NOMO-1 treated with dmso at 0.1 percent for 144 hours (cell line): ENCODE results near the gene TICRR.

Experiments
- DNase-seq: peaks from one replicate; lab custom pipeline; 2025; ENCODE audit not compliant: unreplicated experiment; lab: John Stamatoyannopoulos, UW

TICRR gene

DNA sequence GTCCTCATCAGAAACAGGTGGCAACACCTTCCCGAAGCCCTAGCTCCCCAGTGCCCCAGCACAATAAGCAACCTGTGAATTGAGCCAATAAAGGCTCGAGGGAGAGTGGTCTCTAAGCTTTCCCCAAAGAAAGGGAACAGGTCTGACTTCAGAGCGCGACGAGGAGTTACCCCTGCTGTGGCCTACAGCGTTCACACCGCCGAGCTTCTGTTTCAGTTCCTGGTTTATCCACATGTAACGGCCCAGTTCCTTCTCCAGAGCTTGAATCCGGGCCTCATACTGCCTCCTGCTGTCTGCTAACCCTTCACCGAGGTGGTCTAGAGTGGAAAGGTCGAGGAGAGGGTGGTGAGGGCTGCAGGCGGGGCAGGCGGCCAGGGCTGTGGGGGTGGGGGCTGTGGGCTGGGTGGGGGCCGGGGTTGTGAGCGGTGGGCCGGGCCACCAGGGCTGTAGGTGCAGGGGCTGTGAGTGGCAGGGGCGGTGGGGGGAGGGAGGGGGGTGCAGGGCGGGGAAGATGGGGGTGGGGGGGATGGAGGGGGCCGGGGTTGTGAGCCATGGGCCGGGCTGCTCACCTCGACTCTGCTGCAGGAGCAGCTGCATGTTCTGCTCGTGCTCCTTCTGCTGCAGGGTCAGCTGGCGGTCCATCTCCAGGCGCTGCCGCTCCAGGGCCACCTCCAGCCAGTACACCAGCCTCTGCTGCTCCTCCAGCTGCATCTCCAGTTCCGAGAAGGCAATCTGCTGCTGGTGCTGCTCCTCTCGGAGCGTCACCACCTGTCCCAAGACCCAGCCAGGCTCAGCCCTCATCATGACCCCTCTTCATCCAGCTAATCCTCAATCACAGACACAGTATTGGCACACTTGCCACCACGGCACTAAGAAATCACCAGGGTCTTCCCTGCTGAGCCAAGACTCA lies 53.8 kb downstream of the TICRR start:
- no peak for DNase-seq

DNA sequence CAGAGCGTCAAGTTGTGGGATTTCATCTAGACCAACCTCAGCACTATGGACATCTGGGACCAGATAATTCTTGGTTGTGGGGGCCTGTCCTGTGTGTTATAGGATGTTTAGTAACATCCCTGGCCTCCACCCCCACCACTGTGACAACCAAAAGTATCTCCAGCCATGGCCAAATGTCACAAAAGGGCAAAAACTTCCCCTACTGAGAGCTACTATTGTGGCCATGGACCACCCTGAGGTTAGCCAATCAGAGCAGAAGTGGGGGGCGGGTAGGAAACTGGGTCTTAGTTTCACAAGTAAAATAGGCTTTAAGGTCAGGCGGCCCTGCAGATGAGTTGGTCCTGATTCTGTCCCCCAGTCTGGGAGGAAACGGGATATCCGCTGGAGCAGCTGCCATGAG lies 54.6 kb downstream of the TICRR start:
- DNase-seq: no peak

DNA sequence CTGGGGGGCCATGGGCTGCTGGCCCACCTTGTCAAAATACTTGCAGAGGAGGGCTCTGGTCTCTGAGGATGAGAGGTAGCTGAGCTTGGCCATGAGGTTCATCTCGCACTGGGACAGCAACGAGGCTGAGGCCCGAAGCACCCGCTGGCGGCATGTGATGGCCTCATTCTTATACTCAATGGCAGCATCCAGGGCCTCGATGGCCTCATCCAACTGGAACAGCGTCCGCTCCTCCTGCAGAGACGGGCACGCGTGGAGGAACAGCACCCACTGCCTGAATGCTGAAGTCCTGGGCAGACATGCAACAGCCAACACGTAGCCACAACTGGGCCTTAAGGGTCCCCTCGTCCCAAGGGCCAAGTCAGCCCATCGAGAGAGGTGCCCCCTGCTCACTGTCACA lies 55.0 kb downstream of the TICRR start:
- no peak for DNase-seq

- no peak for DNase-seq
Observed at GRCh38 chr15:89630974-89631901, 56.0 kb downstream of the TICRR start.

- no peak for DNase-seq
Observed at GRCh38 chr15:89631902-89632264, 56.6 kb downstream of the TICRR start.

DNA sequence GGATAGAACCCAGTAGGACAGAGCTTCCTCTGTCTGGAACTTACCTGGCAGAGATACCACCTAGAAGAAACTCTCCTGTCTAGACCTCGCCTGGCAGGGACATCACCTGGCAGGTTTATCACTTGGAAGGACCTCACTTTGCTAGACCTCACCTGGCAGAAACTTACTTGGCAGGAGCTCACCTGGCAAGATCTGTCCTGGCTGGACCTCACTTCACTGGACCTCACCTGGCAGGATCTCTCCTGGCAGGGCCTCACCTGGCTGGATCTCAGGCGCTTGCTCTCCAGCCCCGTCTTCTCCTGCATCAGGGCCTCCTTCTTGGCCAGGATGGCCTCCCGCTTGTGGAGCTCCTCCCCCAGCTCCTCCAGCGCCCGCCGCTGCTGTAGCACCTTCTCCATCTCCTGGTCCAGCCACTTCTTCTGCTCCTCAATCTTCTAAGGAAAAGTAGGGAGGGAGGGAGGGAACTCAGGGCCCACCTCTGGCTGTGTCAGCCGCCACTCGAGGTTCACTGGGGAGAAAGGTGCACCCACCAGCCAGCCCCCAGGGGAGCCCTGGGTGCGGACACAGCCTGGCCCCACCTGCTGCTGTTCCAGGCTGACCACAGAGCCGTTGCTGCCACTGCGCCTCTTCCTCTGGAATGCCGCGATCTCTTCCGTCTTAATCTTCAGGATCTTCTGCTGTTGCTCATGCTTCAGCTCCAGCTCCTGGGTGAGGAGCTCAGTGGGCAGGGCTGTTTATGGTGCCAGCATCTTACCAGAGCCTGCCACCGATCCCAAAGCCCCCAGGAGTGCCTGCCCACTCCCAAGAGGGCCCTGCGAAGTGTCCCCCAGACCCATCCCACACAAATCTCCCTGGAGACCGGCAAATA lies 57.5 kb downstream of the TICRR start:
- no peak for DNase-seq

- DNase-seq: no peak
Observed at GRCh38 chr15:89633585-89633984, 58.3 kb downstream of the TICRR start.

DNA sequence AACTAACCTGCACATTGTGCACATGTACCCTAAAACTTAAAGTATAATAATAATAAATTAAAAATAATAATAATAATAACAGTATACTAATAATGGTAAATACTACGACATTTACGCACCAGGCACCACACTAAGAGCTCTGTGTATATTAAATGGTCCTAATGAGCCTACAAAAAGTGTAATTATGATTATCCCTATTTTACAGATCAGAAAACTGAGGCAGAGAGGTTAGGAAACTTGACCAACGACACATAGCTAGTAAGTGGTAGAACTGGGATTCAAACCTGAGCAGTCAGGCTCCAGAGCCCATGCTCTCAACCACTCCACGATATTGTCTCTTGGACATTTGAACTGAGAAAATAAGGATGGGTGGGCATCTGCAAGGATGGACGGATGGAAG lies 65.0 kb downstream of the TICRR start:
- DNase-seq: no peak

DNA sequence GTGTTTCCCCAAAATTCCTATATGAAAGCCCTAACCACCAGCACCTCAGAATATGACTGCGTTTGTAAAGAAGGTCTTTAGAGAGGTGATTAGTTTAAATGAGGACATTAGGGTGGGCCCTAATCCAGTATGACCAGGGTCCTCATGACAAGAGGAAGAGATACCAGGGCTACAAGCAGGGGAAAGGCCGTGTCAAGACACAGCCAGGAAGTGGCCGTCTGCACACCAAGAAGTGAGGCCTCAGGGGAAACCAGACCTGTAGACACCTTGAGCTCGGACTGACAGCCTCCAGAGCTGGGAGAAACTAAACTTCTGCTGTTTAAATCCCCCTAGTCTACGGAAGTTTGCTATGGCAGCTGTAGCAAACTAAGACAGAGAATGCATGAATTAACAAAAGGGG lies 65.8 kb downstream of the TICRR start:
- no peak for DNase-seq

- no peak for DNase-seq
Observed at GRCh38 chr15:89642106-89642505, 66.8 kb downstream of the TICRR start.

GRCh38 chr15:89645680-89646079 lies 70.4 kb downstream of the TICRR start:
- DNase-seq: no peak

DNA sequence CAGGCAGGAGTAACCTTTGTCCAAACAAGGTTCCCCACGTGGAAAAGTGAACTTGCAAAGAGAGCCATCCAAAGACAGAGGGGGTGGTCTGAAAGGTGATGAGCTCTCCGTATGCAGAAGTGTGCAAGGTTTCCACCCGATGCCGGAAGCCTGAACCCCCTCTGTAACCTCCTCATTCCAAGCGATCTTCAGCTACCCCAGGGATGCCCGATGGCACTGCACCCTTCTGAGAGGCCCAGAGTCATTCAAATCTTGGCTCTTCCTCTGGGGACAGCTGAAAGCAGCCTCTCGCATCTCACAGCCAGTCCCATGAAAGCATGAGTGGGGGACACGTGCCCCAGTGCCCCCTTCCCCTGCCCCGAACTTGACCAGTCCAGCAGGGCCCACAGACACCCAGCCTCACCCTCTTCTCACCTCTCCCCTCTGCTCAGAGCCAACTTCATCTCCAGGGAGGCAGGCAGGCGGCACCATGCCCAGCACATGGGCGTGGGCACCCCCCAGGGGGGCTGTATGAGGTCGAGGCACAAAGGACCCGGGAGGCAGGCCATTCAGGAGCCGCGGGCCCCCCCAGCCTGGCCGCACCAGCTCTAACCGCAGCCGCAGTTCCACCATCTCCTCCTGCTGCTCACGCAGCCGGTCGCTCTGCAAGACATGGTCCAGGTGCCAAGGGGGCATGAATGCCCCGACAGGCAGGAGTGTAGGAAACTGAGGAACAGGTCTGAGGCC lies 71.3 kb downstream of the TICRR start:
- DNase-seq: no peak

- DNase-seq: no peak
Observed at GRCh38 chr15:89647191-89647851, 72.1 kb downstream of the TICRR start.

- DNase-seq: no peak
Observed at GRCh38 chr15:89648106-89649012, 73.1 kb downstream of the TICRR start.

DNA sequence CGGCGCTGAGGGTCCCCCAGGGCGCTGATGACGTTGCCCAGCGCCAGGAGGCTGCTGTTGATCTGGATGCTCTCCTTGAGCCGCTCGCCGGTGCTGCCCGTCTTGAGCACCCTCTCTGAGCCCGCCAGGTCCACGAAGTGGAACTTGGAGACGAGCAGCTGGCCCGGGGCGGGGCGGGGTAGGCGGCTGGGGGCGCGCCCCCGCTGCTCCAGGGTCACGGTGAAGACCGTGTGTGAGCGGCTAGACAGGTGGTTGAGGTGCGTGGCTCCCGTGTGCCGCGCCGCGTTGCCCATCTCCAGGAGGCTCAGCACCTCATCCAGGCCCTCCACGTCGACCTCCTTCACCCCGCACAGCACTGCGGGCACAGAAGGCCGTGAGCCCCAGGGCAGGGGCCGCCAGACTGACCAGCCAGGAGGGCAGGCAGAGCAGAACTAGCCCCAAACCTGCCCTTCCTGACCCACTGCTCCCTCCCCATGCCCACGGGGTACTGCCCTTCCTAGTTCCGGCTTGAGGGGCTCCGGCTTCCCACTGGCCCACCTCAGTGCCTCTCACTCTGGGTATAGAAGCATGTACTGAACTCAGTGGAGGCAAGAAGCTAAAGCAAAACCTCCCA lies 73.8 kb downstream of the TICRR start:
- no peak for DNase-seq

DNA sequence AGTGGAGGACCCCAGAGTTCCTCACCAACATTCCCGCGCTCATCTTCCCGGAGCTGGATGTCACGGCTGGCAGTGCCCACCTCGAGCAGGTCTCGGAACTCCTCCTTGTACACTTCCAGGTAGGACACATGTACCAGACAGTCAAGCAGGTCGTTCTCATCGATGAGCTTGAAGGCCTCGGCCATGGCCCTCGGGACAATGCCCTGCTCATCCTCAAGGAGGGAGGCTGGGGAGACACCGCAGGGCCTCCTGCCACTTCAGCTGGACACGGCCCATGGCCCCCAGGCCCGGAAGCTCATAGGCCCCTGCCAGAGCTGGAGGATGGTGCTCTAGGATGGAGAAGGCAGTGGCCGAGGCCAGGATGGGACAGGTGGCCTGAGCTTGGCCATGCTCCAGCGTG lies 74.4 kb downstream of the TICRR start:
- DNase-seq: no peak

GRCh38 chr15:89652131-89652530 lies 76.9 kb downstream of the TICRR start:
- DNase-seq: no peak

GRCh38 chr15:89652666-89653065 lies 77.4 kb downstream of the TICRR start:
- no peak for DNase-seq
